Fibroblast of mammary gland (primary cell): ENCODE data around the gene POLDIP2.

Experiments used
- DNase-seq: peaks from one replicate; pipeline ENCODE4 v3.0.0-alpha.2; 2010; ENCODE audit warnings: low read depth
- H3K4me3 ChIP-seq: 2 replicates; pipeline ENCODE4 v1.5.1; 2011; ENCODE audit warnings: low read depth, mild to moderate bottlenecking, low read length, moderate library complexity; ENCODE audit not compliant: control insufficient read depth
- TF ChIP-seq, protein P1 (sequence below): conservative IDR thresholded peaks from 2 replicates; pipeline ENCODE4 v1.5.1; 2011; ENCODE audit warnings: low read depth, low read length, inconsistent platforms; ENCODE audit not compliant: control insufficient read depth, insufficient read depth

The POLDIP2 gene

DNA sequence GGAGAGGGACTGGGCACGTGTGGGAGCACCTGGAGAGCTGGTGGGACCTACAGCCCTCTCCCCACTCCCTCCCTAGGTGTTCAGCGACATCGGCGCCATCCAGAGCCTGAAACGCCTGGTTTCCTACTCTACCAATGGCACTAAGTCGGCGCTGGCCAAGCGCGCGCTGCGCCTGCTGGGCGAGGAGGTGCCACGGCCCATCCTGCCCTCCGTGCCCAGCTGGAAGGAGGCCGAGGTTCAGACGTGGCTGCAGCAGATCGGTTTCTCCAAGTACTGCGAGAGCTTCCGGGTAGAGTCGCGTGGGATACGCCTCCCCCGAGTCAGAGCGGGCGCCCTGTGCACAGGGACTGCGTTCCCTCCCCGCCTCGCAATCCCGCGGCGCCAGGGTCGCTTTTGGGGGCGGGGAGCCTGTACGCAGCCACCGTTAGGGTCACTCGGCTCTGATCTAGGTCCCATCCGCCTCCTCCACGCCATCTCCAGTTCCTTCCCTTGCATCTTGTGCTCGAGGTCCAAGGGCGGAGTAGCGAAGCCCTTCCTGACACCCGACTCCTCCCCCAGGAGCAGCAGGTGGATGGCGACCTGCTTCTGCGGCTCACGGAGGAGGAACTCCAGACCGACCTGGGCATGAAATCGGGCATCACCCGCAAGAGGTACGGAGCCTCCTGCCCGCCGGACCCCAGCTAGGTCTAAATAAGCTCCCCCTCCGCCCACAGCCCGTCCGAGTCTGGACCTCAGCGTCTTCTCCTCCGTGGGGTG lies 27.1 kb upstream of the POLDIP2 start:
- no peak overlapping the region for H3K4me3 ChIP-seq
- TF ChIP-seq, protein P1, sequence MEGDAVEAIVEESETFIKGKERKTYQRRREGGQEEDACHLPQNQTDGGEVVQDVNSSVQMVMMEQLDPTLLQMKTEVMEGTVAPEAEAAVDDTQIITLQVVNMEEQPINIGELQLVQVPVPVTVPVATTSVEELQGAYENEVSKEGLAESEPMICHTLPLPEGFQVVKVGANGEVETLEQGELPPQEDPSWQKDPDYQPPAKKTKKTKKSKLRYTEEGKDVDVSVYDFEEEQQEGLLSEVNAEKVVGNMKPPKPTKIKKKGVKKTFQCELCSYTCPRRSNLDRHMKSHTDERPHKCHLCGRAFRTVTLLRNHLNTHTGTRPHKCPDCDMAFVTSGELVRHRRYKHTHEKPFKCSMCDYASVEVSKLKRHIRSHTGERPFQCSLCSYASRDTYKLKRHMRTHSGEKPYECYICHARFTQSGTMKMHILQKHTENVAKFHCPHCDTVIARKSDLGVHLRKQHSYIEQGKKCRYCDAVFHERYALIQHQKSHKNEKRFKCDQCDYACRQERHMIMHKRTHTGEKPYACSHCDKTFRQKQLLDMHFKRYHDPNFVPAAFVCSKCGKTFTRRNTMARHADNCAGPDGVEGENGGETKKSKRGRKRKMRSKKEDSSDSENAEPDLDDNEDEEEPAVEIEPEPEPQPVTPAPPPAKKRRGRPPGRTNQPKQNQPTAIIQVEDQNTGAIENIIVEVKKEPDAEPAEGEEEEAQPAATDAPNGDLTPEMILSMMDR, result no peak
- DNase-seq, result no peak

DNA sequence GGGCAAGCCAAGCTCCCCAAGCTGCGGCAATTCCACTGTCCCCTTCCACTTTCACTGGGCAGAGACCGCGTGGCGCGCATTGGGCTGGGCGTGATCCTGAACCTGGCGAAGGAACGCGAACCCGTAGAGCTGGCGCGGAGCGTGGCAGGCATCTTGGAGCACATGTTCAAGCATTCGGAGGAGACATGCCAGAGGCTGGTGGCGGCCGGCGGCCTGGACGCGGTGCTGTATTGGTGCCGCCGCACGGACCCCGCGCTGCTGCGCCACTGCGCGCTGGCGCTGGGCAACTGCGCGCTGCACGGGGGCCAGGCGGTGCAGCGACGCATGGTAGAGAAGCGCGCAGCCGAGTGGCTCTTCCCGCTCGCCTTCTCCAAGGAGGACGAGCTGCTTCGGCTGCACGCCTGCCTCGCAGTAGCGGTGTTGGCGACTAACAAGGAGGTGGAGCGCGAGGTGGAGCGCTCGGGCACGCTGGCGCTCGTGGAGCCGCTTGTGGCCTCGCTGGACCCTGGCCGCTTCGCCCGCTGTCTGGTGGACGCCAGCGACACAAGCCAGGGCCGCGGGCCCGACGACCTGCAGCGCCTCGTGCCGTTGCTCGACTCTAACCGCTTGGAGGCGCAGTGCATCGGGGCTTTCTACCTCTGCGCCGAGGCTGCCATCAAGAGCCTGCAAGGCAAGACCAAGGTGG lies 24.0 kb upstream of the POLDIP2 start:
- no peak for DNase-seq
- TF ChIP-seq, protein P1, result no peak
- no peak overlapping the region for H3K4me3 ChIP-seq

DNA sequence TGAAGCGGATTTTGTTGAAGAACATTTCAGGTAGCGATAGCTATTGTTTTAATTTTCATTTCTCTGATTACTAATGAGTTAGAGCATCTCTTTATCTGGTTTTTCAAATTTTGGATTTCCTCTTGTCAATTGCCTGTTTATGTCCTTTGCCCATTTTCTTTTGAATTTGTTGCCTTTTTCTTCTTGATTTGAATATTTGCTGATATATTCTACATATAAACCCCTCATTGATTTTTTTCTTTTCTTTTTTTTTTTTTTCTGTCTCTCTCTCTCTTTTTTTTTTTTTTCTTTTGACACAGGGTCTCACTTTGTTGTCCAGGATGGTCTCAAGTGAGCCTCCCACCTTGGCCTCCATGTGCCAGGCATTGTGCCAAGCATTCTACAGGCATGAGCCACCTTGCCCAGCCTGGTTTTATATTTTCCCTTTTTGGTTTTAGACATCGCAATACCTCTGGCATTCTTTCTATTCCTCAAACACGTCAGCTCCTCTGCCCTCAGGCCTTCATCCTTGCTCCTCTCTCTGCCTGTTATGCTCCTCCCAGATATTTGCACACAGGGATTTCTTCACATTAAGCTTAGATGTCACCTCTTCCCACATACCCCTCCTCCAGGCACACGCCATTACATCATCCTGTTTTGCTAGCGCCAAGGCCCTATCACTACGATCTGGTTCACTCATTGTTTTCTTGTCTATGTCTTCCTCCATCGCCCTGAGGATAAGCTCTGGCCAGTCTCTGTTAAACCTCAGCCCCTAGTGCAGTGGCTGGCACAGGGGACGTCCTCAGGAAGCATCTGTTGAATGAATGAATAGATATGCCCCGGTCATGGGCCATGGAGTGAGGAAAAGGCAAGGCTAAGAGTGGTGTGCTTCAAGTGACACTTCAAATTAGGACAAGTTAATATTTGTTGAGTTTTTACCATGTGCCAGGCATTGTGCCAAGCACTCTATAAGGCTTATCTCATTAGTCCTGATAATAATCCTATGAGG lies 22.8 kb upstream of the POLDIP2 start:
- DNase-seq, result peak; percentile 49
- TF ChIP-seq, protein P1, result no peak
- H3K4me3 ChIP-seq, result no peak overlapping the region

DNA sequence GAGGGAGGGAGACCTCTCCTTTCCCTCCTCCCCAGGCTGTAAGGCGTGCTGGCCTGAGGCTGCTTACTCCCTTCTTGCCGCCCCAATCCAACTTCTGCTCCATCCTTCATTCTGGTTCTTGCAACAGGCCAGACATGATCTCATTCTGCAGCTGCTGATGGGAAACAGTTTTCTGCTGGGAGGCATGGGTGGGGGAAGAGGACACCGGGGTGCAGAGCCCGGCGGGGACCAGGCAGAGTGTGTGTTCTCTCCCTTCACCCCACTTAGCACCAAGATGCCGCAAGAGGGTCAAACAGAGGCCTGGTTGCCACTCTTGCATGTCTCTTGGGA lies 15.6 kb upstream of the POLDIP2 start:
- TF ChIP-seq, protein P1, result no peak
- H3K4me3 ChIP-seq, result peak overlapping the region; percentile 34
- DNase-seq, result no peak

DNA sequence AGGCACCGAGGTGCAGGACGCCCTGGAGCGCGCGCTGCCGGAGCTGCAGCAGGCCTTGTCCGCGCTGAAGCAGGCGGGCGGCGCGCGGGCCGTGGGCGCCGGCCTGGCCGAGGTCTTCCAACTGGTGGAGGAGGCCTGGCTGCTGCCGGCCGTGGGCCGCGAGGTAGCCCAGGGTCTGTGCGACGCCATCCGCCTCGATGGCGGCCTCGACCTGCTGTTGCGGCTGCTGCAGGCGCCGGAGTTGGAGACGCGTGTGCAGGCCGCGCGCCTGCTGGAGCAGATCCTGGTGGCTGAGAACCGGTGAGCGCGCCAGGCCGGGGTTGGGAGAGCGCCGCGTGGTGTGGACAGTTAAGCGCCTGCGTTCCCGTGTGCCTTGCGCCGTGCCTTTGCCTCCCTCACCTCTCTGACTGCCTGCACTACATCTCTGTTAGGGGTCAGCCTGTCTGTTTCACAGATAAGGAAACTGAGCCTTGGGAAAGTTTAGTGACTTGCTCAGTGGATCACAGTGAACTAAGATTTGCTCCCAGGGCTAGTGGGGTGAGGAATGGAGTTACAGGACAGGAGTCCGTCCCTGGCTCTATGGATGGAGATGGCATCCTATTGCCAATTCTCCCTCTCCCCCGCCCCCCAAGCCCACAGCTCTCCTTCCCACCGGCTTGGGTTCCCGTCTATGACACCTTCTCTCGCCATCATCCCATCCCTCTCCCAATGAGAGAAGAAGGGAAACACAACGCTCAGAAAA lies 15.0 kb upstream of the POLDIP2 start:
- DNase-seq, result peak; percentile 21
- TF ChIP-seq, protein P1, result no peak
- H3K4me3 ChIP-seq, result peak overlapping the region; percentile 34
